Uterus (tissue), 4 donors: Measurements from ENCODE around the gene PGC. TPM values are rescaled to one million over a fixed set of nuclear protein-coding genes. Genes with fewer than 3 reads are reported as not detected.

Experiments
- DNase-seq, 2 donors: peaks; one replicate each; pipeline ENCODE4 v3.0.0-alpha.2; 2019 to 2020
- H3K27ac ChIP-seq, 2 donors: fragments of 200-600 bp; sonication (generic); 1 replicate in 1 of 2; 2 replicates in 1 of 2; pipeline ENCODE4 v1.5.1; 2016 to 2018
- H3K27me3 ChIP-seq, 2 donors: fragments of 200-600 bp; sonication (generic); one replicate each; pipeline ENCODE4 v1.5.1; 2018 to 2019; ENCODE audit warnings: control low read depth in 1 of 2
- H3K36me3 ChIP-seq, 2 donors: fragments of 200-600 bp; sonication (generic); one replicate each; pipeline ENCODE4 v1.5.1; 2019; ENCODE audit warnings: control low read depth in 1 of 2
- H3K4me1 ChIP-seq, 2 donors: fragments of 200-600 bp; sonication (generic); one replicate each; pipeline ENCODE4 v1.5.1; 2018 to 2019; ENCODE audit warnings: control low read depth in 1 of 2
- H3K4me3 ChIP-seq, 2 donors: fragments of 200-600 bp; sonication (generic); 1 replicate in 1 of 2; 2 replicates in 1 of 2; pipeline ENCODE4 v1.5.1; 2018 to 2019; ENCODE audit warnings: mild to moderate bottlenecking in 1 of 2
- H3K9me3 ChIP-seq, 2 donors: fragments of 200-600 bp; sonication (generic); one replicate each; pipeline ENCODE4 v1.5.1; 2019; ENCODE audit warnings: control low read depth in 1 of 2
- CTCF ChIP-seq, 4 experiments: fragments of 200-600 bp in 2 of 4; fragments of 450-650 bp in 2 of 4; sonication (generic) in 2 of 4; IDR thresholded peaks; one replicate each; pipeline ENCODE4 v1.5.1; 2016 to 2019; ENCODE audit warnings: antibody characterized with exemption in 4 of 4, mild to moderate bottlenecking in 2 of 4, moderate library complexity in 1 of 4
- POLR2A ChIP-seq, 2 donors: fragments of 450-650 bp; IDR thresholded peaks; one replicate each; pipeline ENCODE4 v1.6.1; 2016; ENCODE audit warnings: antibody characterized with exemption in 2 of 2, mild to moderate bottlenecking in 1 of 2, moderate library complexity in 1 of 2
- intact Hi-C: fragments of 100-400 bp; cut with DNase I; formaldehyde crosslinking; loops from one replicate; pipeline ENCODE4 v1.15.1; 2023; ENCODE audit warnings: low total_unique reads
- small RNA-seq: library from RNA; depleted of rRNA; stranded (forward); fragments of <200 nt; gene quantifications from one replicate; pipeline ENCODE3, GENCODE V24; 2016
- total RNA-seq, 4 donors: library from RNA; depleted of rRNA in 3 of 4; stranded (reverse); fragments of >200 nt in 3 of 4; gene quantifications; one replicate each; pipeline versions ENCODE4 v1.1.0 to v1.2.4, GENCODE V29; 2014 to 2023
- donor health status: DM: yes; HTN: yes; CAD: no.

The PGC gene
- total RNA-seq, 4 donors from 2014 or later, result 0.91 to 2.1 TPM; not detected in 2

DNA sequence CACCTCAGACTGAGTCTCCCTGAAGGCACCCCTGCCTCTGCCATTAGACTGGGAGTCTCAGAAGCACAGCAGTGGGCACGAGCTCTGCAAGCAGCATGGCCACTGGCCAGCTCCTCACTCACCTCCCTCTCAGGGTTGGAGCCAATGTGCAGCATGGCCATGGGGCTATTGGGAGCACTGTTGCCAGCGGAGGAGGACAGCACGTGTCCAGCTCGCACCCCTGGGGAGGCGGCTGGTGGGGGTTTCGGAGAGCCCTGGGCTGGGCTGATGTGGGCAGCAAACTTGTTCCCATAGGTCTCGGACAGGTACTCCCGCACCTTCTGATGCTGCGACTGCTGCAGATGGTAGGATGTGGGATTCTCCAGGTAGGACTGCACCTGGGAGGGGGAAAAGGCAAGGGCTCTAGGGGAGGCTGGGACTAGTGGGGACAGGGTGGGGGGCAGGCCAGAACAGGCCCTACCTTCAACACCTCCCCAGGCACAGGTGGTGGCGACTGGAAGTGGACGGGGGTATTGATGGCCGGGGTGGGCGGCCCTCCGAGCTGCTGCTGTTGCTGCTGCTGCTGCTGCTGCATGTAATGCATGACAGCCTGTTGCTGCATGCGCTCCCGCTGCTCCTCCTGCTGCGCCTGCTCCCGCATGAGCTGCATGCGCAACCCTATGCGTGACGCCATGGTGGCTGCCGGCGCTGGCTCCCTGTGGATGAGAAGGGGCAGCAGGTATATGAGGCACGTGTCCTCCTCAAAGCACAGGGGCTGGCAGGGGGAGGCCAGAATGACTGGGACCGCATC is 56.5 kb downstream of the PGC start:
- Histone ChIP-seq H3K27me3 (no peaks in the 10 kb centered on the region), H3K4me1 (no peaks in the 10 kb centered on the region), H3K27ac (no peak overlapping the region), H3K36me3 (no peaks in the 10 kb centered on the region), H3K9me3 (no peaks in the 10 kb centered on the region), H3K4me3 (no peak overlapping the region)
- intact Hi-C loops, result no loop called here
- no peak for DNase-seq
- TF ChIP-seq POLR2A (IDR thresholded peaks at IDR 0.05), result no peak
- TF ChIP-seq CTCF (IDR thresholded peaks at IDR 0.05), result no peak

DNA sequence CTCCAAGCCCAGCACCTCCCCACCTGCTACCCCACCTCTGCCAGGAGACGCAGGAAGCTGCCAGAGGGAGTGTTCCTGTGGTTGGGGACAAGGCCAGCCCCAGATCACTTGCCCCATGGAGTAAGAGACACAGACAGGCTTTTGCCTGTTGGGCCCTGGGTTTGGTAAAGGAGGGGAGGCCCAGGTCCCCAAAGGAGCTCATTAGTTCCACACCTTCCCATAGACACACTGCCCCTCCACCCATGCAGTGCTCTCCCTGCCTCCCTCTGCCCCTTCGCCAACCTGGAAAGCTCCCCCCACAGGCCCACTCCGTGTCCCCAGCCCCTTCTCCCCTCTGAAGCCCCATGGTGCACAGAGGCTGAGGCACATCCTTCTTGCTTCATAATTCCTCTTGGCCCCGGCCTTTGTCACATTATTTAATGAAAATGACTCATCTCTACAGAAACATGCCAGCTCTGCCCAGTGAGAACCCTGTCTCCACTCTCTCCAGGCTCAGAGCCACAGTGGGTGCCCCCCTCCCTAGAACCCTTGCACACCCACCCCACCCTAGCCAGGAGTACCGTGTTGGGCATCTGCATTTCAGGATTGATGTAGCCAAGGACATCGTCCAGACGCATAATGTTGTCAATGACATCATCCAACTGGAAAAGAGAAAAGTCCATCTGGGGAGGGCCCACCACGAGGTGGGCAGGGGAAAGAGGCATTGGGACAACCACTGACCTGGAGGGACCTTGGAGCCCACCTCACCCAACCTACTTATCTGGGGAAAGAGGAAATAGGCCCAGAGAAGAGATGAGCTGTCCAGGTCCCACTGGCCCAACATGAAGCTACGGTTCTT is 57.8 kb downstream of the PGC start:
- H3K4me3 ChIP-seq, result no peak overlapping the region
- H3K27me3 ChIP-seq, result no peaks in the 10 kb centered on the region
- H3K9me3 ChIP-seq, result no peaks in the 10 kb centered on the region
- no peaks in the 10 kb centered on the region for H3K36me3 ChIP-seq
- no peak overlapping the region for H3K27ac ChIP-seq
- no peaks in the 10 kb centered on the region for H3K4me1 ChIP-seq
- DNase-seq, result no peak
- intact Hi-C loops, result loop anchor here (10.0 kb wide), 1 partner anchor 225 kb away; no protein-coding TSS in a partner anchor
- TF ChIP-seq POLR2A (IDR thresholded peaks at IDR 0.05) (no peak), CTCF (IDR thresholded peaks at IDR 0.05) (no peak)

- Histone ChIP-seq H3K27me3 (no peaks in the 10 kb centered on the region), H3K4me1 (no peaks in the 10 kb centered on the region), H3K4me3 (no peak overlapping the region), H3K27ac (no peak overlapping the region), H3K9me3 (no peaks in the 10 kb centered on the region), H3K36me3 (no peaks in the 10 kb centered on the region)
- no peak for DNase-seq
- TF ChIP-seq POLR2A (IDR thresholded peaks at IDR 0.05) (no peak), CTCF (IDR thresholded peaks at IDR 0.05) (no peak)
- intact Hi-C loops, result loop anchor here (10.0 kb wide), 1 partner anchor 224 kb away; no protein-coding TSS in a partner anchor
Observed at GRCh38 chr6:41688256-41688965, 58.8 kb downstream of the PGC start.

DNA sequence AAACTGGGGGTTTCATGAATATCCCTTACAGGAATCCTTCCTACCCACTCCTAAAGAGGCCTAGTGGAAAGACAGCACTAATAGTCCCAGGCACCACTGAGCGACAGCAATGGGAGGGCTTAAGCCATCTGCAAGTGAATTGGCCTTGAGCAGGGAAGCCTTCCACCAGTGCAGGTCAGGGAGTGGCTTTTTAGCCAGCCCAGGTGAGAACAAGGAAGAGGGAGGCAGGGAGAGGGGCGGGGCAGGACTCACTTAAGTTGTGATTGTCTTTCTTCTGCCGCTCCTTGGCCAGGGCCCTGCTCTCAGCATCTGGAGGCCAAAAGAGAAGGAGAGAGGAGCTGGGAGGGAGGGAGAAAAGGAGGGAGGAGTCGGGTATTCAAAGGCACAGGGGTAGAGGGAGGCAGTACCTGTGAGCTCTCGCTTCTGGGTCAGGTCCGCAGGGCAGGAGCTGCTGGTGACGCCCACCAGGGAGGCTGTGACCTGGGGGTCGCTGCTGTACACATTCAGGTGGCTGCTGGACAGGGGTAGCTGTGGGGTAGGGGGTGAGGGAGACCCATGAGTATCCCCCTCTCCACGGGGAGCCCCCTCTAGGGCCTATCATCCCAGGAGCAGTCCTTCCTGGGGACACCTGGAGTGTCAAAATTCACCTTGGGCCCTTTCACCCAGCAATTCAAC is 59.6 kb downstream of the PGC start:
- Histone ChIP-seq H3K27me3 (no peaks in the 10 kb centered on the region), H3K4me1 (peaks cover 0 to 5% of the 10 kb centered on the region in 2 donors), H3K36me3 (no peaks in the 10 kb centered on the region), H3K9me3 (no peaks in the 10 kb centered on the region), H3K4me3 (no peak overlapping the region), H3K27ac (no peak overlapping the region)
- intact Hi-C loops, result loop anchor here (10.0 kb wide), 1 partner anchor 223 kb away; no protein-coding TSS in a partner anchor
- TF ChIP-seq CTCF (IDR thresholded peaks at IDR 0.05) (no peak), POLR2A (IDR thresholded peaks at IDR 0.05) (no peak)
- no peak for DNase-seq

Small RNA genes lying within 50 kb of the gene (small RNA-seq; reads per million reads assigned to genes)
- gene AL365205.2 (not detected), gene AL365205.3 (not detected)

Other genes with a start within 250 kb of the PGC start
- 10 to 100 TPM in 2 of 4 donors, 1 to 10 TPM in 2; 3.8 to 50.1 (median 9.4) TPM for gene FOXP4, start 201.0 kb downstream of the PGC start, total RNA-seq
- 10 to 100 TPM; 14.4 to 80.0 (median 23.4) TPM for gene MDFI, start 108.9 kb downstream of the PGC start, total RNA-seq
- 10 to 100 TPM in 3 of 4 donors, 1 to 10 TPM in 1; 8.8 to 31.7 (median 17.0) TPM for gene TFEB, start 11.8 kb downstream of the PGC start, total RNA-seq
- gene FRS3, start 32.5 kb upstream of the PGC start, total RNA-seq, result 1 to 10 TPM in 3 of 4 donors, under 1 TPM in 1; 0.26 to 8.9 (median 2.2) TPM
- gene PRICKLE4, start 33.4 kb upstream of the PGC start, total RNA-seq, result 10 to 100 TPM; 10.4 to 17.9 (median 14.3) TPM
- gene TOMM6, start 40.3 kb upstream of the PGC start, total RNA-seq, result 100 to 1,000 TPM in 2 of 4 donors, 10 to 100 TPM in 2; 53.1 to 164 (median 96.0) TPM
- gene USP49, start 148.0 kb upstream of the PGC start, total RNA-seq, result 10 to 100 TPM in 1 of 4 donors, 1 to 10 TPM in 3; 2.3 to 16.5 (median 6.6) TPM
- 10 to 100 TPM in 3 of 4 donors, 1 to 10 TPM in 1; 1.0 to 36.8 (median 17.3) TPM for gene MED20, start 173.7 kb upstream of the PGC start, total RNA-seq
- 10 to 100 TPM in 3 of 4 donors, under 1 TPM in 1; 0.51 to 20.5 (median 18.0) TPM for gene BYSL, start 174.1 kb upstream of the PGC start, total RNA-seq
- 100 to 1,000 TPM in 1 of 4 donors, 10 to 100 TPM in 3; 28.8 to 101 (median 74.3) TPM for gene CCND3, start 194.4 kb upstream of the PGC start, total RNA-seq